Right ventricle myocardium superior (tissue), 1 donor: ENCODE measurements around the gene ATP9A. TPM values are rescaled to one million over a fixed set of nuclear protein-coding genes. Genes with fewer than 3 reads are reported as not detected.

Experiments used
- ATAC-seq: fragments of 200-7000 bp; cut with Tn5 transposase; one replicate; pipeline ENCODE4 v1.9.1; 2020; ENCODE audit warnings: mild to moderate bottlenecking; ENCODE audit not compliant: poor library complexity
- DNase-seq: peaks from one replicate; pipeline ENCODE4 v3.0.0-alpha.2; 2020
- intact Hi-C: fragments of 100-400 bp; cut with DNase I; formaldehyde crosslinking; loops from one replicate; pipeline ENCODE4 v1.11.2; 2022
- total RNA-seq: library from RNA; stranded (reverse); fragmentation: NEBNext Ultra II Directional; extraction: Animal tissue kit (Norgen Biotek cat#: 25700); gene quantifications from one replicate; pipeline ENCODE4 v1.2.1, GENCODE V29; 2021
- donor health status: DM: no; HTN: yes; CAD: no; lungs with severe emphysema.

ATP9A gene
- total RNA-seq, 1 donor from 2014 or later, result 18.0 TPM

GRCh38 chr20:51562332-51563173 lies 205.6 kb downstream of the ATP9A start:
- peak; percentile 85 for ATAC-seq
- DNase-seq, result peak; percentile 84
- intact Hi-C loops, result loop anchor here (10.0 kb wide), 1 partner anchor 108 kb away; no protein-coding TSS in a partner anchor

GRCh38 chr20:51562027-51562331 lies 206.2 kb downstream of the ATP9A start:
- intact Hi-C loops, result loop anchor here (10.0 kb wide), 1 partner anchor 107 kb away; no protein-coding TSS in a partner anchor
- ATAC-seq (no peak), DNase-seq (no peak)

GRCh38 chr20:51560550-51561307 lies 207.5 kb downstream of the ATP9A start:
- intact Hi-C loops, result loop anchor here (10.0 kb wide), 1 partner anchor 106 kb away; no protein-coding TSS in a partner anchor
- no peak for ATAC-seq
- no peak for DNase-seq

DNA sequence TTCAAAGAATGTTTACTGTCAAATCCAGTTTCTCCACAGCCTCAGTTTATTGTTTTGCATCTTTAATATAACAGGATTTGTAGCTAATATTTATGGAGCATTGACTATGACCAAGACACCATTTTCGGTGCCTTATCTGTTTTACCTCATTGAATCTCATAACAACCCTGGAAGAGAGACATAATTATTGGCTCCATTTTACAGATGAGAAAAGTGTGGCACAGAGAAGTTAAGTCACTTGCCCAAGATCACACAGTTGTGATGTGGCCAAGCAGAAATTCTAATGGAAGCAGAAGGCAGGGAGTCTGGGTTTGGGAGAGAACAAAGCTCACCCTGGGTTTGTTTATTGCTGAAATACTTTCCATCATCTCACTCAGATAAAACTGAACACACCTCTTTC lies 208.1 kb downstream of the ATP9A start:
- intact Hi-C loops, result loop anchor here (10.0 kb wide), 1 partner anchor 105 kb away; no protein-coding TSS in a partner anchor
- no peak for ATAC-seq
- DNase-seq, result no peak

- no peak for ATAC-seq
- intact Hi-C loops, result no loop called here
- no peak for DNase-seq
Measured at GRCh38 chr20:51554538-51555165, 213.5 kb downstream of the ATP9A start.

DNA sequence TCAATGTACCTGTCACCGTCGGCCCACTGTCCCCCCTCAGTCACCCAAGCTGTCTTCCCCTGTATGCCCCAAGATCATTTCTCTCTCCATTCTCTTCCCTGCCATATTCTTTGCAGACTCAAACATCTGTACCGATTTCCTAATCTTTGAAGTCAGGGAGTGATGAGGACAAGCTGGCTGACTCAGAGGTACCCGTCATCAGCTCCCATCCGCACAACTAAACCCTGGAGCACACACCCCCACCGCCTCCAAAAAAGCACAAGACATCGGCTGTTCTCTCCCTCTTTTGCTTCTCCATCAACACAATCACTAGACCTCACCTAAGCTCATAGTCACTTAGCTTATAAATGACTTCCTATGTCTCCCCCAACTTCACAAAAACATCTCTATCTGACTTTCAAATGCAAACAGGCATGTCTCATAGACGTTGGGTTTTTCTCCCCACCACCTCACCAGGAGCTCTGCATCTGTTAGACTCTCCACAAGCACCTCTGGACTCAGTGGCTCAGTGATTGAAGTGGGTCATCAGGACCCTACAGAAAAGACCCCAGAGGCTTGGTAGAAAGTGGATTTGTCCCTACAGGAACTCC lies 214.2 kb downstream of the ATP9A start:
- no peak for DNase-seq
- intact Hi-C loops, result no loop called here

DNA sequence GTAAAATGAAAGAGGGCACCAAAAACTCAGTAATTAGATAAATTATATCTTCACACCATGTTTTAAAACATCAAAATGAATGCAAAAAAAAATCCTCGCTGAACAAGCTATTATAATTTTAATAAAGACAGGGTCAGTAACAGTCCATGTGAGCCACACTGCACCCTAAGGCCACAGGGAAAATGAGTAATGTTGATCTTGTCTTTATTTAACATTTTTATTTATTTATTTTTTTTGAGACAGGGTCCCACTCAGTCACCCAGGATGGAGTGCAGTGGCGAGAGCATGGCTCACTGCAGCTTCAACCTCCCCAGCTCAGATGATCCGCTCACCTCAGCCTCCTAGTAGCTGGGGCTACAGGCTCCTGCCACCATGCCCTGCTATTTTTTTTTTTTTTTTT lies 217.0 kb downstream of the ATP9A start:
- intact Hi-C loops, result no loop called here
- ATAC-seq, result no peak
- DNase-seq, result no peak

More for the DNA sequence above, 214.2 kb downstream of the ATP9A start:
- no peak for ATAC-seq

GRCh38 chr20:51549474-51549873 lies 218.7 kb downstream of the ATP9A start:
- ATAC-seq, result no peak
- intact Hi-C loops, result no loop called here
- no peak for DNase-seq

DNA sequence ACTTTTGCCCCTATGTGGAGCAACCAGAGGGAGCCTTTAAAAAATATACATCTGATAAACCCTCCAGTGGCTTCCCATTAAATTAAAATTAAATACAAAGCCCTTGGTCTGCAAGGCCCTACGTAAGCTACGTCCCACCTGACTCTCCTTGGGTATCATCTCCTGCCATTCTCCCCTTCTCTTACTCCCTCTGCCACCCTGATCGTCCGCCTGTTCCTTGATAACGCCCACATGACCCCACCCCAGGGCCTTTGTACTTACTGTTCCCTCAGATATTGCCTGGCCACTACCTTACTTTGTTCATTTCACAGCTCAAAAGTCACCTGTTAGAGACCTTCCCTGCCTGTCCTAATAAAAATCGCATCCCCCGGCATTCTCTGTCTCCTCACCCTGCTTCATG lies 220.2 kb downstream of the ATP9A start:
- intact Hi-C loops, result no loop called here
- no peak for DNase-seq
- ATAC-seq, result no peak

Other genes starting within 250 kb of the ATP9A start
- gene NFATC2, start 225.7 kb downstream of the ATP9A start, total RNA-seq, result 2.0 TPM
- 0.03 TPM for gene SALL4, start 34.1 kb upstream of the ATP9A start, total RNA-seq